SK-N-SH treated with all-trans-retinoic acid at 6 μM for 48 hours (cell line): Measurements from ENCODE around the gene ENAH.

Experiments
- ARNTL ChIP-seq: fragments of 450-650 bp; formaldehyde crosslinking; IDR thresholded peaks from 2 replicates; pipeline ENCODE4 v1.5.0; 2020; ENCODE audit warnings: low read depth, mild to moderate bottlenecking, moderate library complexity, borderline replicate concordance
- CSDC2 ChIP-seq: fragments of 250-450 bp; sonication (Bioruptor Pico); IDR thresholded peaks from 2 replicates; pipeline ENCODE4 v1.5.0; 2020; ENCODE audit warnings: mild to moderate bottlenecking, moderate library complexity
- OSR1 ChIP-seq: fragments of 250-450 bp; sonication (Bioruptor Pico); IDR thresholded peaks from 2 replicates; pipeline ENCODE4 v1.8.0; 2022; ENCODE audit warnings: moderate library complexity, mild to moderate bottlenecking, inconsistent platforms
- POU6F1 ChIP-seq: fragments of 250-450 bp; sonication (Bioruptor Pico); IDR thresholded peaks from 2 replicates; pipeline ENCODE4 v1.8.0; 2021; ENCODE audit warnings: low read depth, mild to moderate bottlenecking, moderate library complexity, borderline replicate concordance
- PPARA ChIP-seq: fragments of 250-450 bp; sonication (Bioruptor Pico); IDR thresholded peaks from 2 replicates; pipeline ENCODE4 v1.5.0; 2020; ENCODE audit warnings: mild to moderate bottlenecking, borderline replicate concordance
- RARB ChIP-seq: fragments of 250-450 bp; sonication (Bioruptor Pico); IDR thresholded peaks from 2 replicates; pipeline ENCODE4 v1.8.0; 2021; ENCODE audit warnings: mild to moderate bottlenecking, moderate library complexity
- TCF4 ChIP-seq: fragments of 250-450 bp; sonication (Bioruptor Pico); IDR thresholded peaks from 2 replicates; pipeline ENCODE4 v1.8.0; 2021; ENCODE audit warnings: mild to moderate bottlenecking, moderate library complexity, borderline replicate concordance
- ZC3H10 ChIP-seq: fragments of 250-450 bp; sonication (Bioruptor Pico); IDR thresholded peaks from 2 replicates; pipeline ENCODE4 v1.5.1; 2021; ENCODE audit warnings: mild to moderate bottlenecking, moderate library complexity
- ZFP3 ChIP-seq: fragments of 250-450 bp; sonication (Bioruptor Pico); IDR thresholded peaks from 2 replicates; pipeline ENCODE4 v1.5.0; 2020; ENCODE audit warnings: mild to moderate bottlenecking, moderate library complexity
- ZFP30 ChIP-seq: fragments of 450-650 bp; formaldehyde crosslinking; IDR thresholded peaks from 2 replicates; pipeline ENCODE4 v1.5.0; 2022; ENCODE audit warnings: mild to moderate bottlenecking, moderate library complexity
- ZNF70 ChIP-seq: fragments of 450-650 bp; formaldehyde crosslinking; IDR thresholded peaks from 2 replicates; pipeline ENCODE4 v1.5.0; 2020; ENCODE audit warnings: mild to moderate bottlenecking, moderate library complexity
- TF ChIP-seq, protein P1 (sequence below): fragments of 250-450 bp; sonication (Bioruptor Pico); IDR thresholded peaks from 2 replicates; pipeline ENCODE4 v1.8.0; 2020; ENCODE audit warnings: mild to moderate bottlenecking, moderate library complexity, borderline replicate concordance
- TF ChIP-seq, protein P2 (sequence below): fragments of 250-450 bp; sonication (Bioruptor Pico); IDR thresholded peaks from 2 replicates; pipeline ENCODE4 v1.5.1; 2020; ENCODE audit warnings: low read depth, mild to moderate bottlenecking, moderate library complexity
- TF ChIP-seq, protein P3 (sequence below): fragments of 250-450 bp; sonication (Bioruptor Pico); IDR thresholded peaks from 2 replicates; pipeline ENCODE4 v1.5.1; 2021; ENCODE audit warnings: mild to moderate bottlenecking, moderate library complexity

- TF ChIP-seq, protein P1, sequence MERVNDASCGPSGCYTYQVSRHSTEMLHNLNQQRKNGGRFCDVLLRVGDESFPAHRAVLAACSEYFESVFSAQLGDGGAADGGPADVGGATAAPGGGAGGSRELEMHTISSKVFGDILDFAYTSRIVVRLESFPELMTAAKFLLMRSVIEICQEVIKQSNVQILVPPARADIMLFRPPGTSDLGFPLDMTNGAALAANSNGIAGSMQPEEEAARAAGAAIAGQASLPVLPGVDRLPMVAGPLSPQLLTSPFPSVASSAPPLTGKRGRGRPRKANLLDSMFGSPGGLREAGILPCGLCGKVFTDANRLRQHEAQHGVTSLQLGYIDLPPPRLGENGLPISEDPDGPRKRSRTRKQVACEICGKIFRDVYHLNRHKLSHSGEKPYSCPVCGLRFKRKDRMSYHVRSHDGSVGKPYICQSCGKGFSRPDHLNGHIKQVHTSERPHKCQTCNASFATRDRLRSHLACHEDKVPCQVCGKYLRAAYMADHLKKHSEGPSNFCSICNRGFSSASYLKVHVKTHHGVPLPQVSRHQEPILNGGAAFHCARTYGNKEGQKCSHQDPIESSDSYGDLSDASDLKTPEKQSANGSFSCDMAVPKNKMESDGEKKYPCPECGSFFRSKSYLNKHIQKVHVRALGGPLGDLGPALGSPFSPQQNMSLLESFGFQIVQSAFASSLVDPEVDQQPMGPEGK (CRISPR knock-in tag) = no peak
- TF ChIP-seq ZNF70 (CRISPR knock-in tag) (no peak), ZC3H10 (no peak), ARNTL (no peak), TCF4 (CRISPR knock-in tag) (no peak), RARB (no peak), POU6F1 (CRISPR knock-in tag) (no peak), PPARA (CRISPR knock-in tag) (no peak), ZFP3 (CRISPR knock-in tag) (no peak), CSDC2 (CRISPR knock-in tag) (no peak), ZFP30 (CRISPR knock-in tag) (no peak), OSR1 (CRISPR knock-in tag) (no peak)
- TF ChIP-seq, protein P2, sequence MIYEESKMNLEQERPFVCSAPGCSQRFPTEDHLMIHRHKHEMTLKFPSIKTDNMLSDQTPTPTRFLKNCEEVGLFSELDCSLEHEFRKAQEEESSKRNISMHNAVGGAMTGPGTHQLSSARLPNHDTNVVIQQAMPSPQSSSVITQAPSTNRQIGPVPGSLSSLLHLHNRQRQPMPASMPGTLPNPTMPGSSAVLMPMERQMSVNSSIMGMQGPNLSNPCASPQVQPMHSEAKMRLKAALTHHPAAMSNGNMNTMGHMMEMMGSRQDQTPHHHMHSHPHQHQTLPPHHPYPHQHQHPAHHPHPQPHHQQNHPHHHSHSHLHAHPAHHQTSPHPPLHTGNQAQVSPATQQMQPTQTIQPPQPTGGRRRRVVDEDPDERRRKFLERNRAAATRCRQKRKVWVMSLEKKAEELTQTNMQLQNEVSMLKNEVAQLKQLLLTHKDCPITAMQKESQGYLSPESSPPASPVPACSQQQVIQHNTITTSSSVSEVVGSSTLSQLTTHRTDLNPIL (CRISPR knock-in tag) = no peak
- TF ChIP-seq, protein P3, sequence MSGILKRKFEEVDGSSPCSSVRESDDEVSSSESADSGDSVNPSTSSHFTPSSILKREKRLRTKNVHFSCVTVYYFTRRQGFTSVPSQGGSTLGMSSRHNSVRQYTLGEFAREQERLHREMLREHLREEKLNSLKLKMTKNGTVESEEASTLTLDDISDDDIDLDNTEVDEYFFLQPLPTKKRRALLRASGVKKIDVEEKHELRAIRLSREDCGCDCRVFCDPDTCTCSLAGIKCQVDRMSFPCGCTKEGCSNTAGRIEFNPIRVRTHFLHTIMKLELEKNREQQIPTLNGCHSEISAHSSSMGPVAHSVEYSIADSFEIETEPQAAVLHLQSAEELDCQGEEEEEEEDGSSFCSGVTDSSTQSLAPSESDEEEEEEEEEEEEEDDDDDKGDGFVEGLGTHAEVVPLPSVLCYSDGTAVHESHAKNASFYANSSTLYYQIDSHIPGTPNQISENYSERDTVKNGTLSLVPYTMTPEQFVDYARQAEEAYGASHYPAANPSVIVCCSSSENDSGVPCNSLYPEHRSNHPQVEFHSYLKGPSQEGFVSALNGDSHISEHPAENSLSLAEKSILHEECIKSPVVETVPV (CRISPR knock-in tag) = no peak
Observed at GRCh38 chr1:225461533-225462428, 191.1 kb downstream of the ENAH start.
